ENCODE data around the gene KLHL29. TPM values are rescaled to one million over a fixed set of nuclear protein-coding genes. Genes with fewer than 3 reads are reported as not detected.

The KLHL29 gene
- total and polyA plus RNA-seq, 2 experiments from 2014 or later, result 1.5 to 6.5 TPM

- TF ChIP-seq REST (IDR thresholded peaks at IDR 0.05; ENCODE audit: unreplicated experiment), result no peak
- no peak for TF ChIP-seq ZNF114 (CRISPR knock-in tag; IDR thresholded peaks at IDR 0.05)
- no peak for TF ChIP-seq JUNB (IDR thresholded peaks at IDR 0.05; ENCODE audit: unreplicated experiment)
- no peak for TF ChIP-seq CTCF (conservative IDR thresholded peaks at IDR 0.05; ENCODE audit: low read depth in 2 of 2)
- TF ChIP-seq ZNF331 (CRISPR knock-in tag; IDR thresholded peaks at IDR 0.05; ENCODE audit: low read depth), result no peak
- TF ChIP-seq EZH2phosphoT487 (IDR thresholded peaks at IDR 0.05; ENCODE audit: unreplicated experiment), result no peak
- no peak for TF ChIP-seq POLR2AphosphoS5 (IDR thresholded peaks at IDR 0.05; ENCODE audit: low read depth)
- no peak for TF ChIP-seq EZH2 (IDR thresholded peaks at IDR 0.05; ENCODE audit: low read depth, unreplicated experiment)
- no peak for TF ChIP-seq NANOG (IDR thresholded peaks at IDR 0.05; ENCODE audit: borderline replicate concordance)
Observed at GRCh38 chr2:23528171-23528570, 143.2 kb downstream of the KLHL29 start (continued).

GRCh38 chr2:23528690-23529089, 143.7 kb downstream of the KLHL29 start:
- H3K36me3 ChIP-seq (ENCODE audit: insufficient read depth), result no peaks in the 10 kb centered on the region
- H3K79me2 ChIP-seq (replicated peaks; ENCODE audit: insufficient read depth), result no peaks in the 10 kb centered on the region
- no peaks in the 10 kb centered on the region for H3K27me3 ChIP-seq (ENCODE audit: insufficient read depth)
- H3F3A ChIP-seq (replicated peaks; ENCODE audit: low read depth), result no peaks in the 10 kb centered on the region
- no peaks in the 10 kb centered on the region for H3K36me3 Mint-ChIP-seq (ENCODE audit: low read depth)
- H3K4me3 ChIP-seq, result no peak overlapping the region
- H3K27me3 Mint-ChIP-seq (ENCODE audit: insufficient read depth, low read depth, poor library complexity), result peaks cover 20% of the 10 kb centered on the region
- no peaks in the 10 kb centered on the region for H3K9me2 ChIP-seq (ENCODE audit: insufficient read depth)
- H3K27ac ChIP-seq (ENCODE audit: low read depth), result no peak overlapping the region
- no peak for ATAC-seq
- H3K4me1 ChIP-seq (ENCODE audit: insufficient read depth), result peaks cover 9% of the 10 kb centered on the region
- DNase-seq (ENCODE audit: low spot score), result no peak
- H3K9me3 Mint-ChIP-seq, result no peaks in the 10 kb centered on the region
- no peak overlapping the region for H3K4me2 ChIP-seq
- H4K20me1 ChIP-seq (replicated peaks; ENCODE audit: insufficient read depth), result no peaks in the 10 kb centered on the region
- no peak overlapping the region for H3K4me3 Mint-ChIP-seq
- H3K27ac Mint-ChIP-seq, result no peak overlapping the region; the same call in 1 of the 2 replicates
- peaks cover 36% of the 10 kb centered on the region for H3K4me1 Mint-ChIP-seq
- H2AFZ ChIP-seq, result no peak overlapping the region
- TF ChIP-seq ETS1 (IDR thresholded peaks at IDR 0.05) (no peak), JUNB (IDR thresholded peaks at IDR 0.05; ENCODE audit: unreplicated experiment) (no peak), CREB1 (CRISPR knock-in tag; IDR thresholded peaks at IDR 0.05; ENCODE audit: low read depth) (no peak), CTCF (conservative IDR thresholded peaks at IDR 0.05; ENCODE audit: low read depth in 2 of 2) (no peak), NANOG (IDR thresholded peaks at IDR 0.05; ENCODE audit: borderline replicate concordance) (no peak), REST (IDR thresholded peaks at IDR 0.05; ENCODE audit: unreplicated experiment) (no peak), ZNF331 (CRISPR knock-in tag; IDR thresholded peaks at IDR 0.05; ENCODE audit: low read depth) (no peak), STAT1 (IDR thresholded peaks at IDR 0.05; ENCODE audit: unreplicated experiment) (no peak), EZH2phosphoT487 (IDR thresholded peaks at IDR 0.05; ENCODE audit: unreplicated experiment) (no peak), ZNF114 (CRISPR knock-in tag; IDR thresholded peaks at IDR 0.05) (no peak), EZH2 (IDR thresholded peaks at IDR 0.05; ENCODE audit: low read depth, unreplicated experiment) (no peak)
